ENCODE data around the gene FAAP100.

- TF ChIP-seq ZNF274 (IDR thresholded peaks at IDR 0.05; ENCODE audit: low read depth, low read length) (no peak), YY1 (IDR thresholded peaks at IDR 0.05; ENCODE audit: insufficient read depth, insufficient read length) (no peak), SUZ12 (IDR thresholded peaks at IDR 0.05; ENCODE audit: extremely low read depth, insufficient read depth, insufficient read length) (no peak)
These were observed 41.2 kb downstream of the FAAP100 start for GRCh38 chr17:81510785-81511553.
